A549 (cell line): Measurements from ENCODE around the gene ZNF532. TPM values are rescaled to one million over a fixed set of nuclear protein-coding genes. Genes with fewer than 3 reads are reported as not detected.

Experiments used
- ATAC-seq, 2 experiments: fragments of 200-7000 bp in 1 of 2; fragments of >200 bp in 1 of 2; cut with Nextera tagmentation in 1 of 2; cut with Tn5 transposase in 1 of 2; 3 replicates each; pipeline versions ENCODE4 v1.8.0 to v1.9.1; 2018 to 2020; ENCODE audit warnings: mild to moderate bottlenecking in 1 of 2, moderate library complexity in 1 of 2
- CTCF ChIA-PET: fragments of 300-600 bp; sonication (Branson Sonifier 250); formaldehyde crosslinking; extraction: SDS; loops from one replicate; lab custom pipeline; 2021; ENCODE audit warnings: antibody characterized with exemption, inconsistent platforms; lab: Yijun Ruan, JAX
- POLR2A ChIA-PET: fragments of 350-600 bp; formaldehyde crosslinking; extraction: SDS; loops from one replicate; lab custom pipeline; 2021; ENCODE audit warnings: antibody characterized with exemption, inconsistent platforms; lab: Yijun Ruan, JAX
- DNase-seq, 2 experiments: peaks; one replicate each; pipeline versions ENCODE4 v3.0.0 to v3.0.0-alpha.2; 2011 to 2016; ENCODE audit warnings: low read depth in 1 of 2, low spot score in 1 of 2
- FAIRE-seq: peaks from 2 replicates; lab custom pipeline; 2011; peaks lifted over from hg19 to GRCh38; lab: Jason Lieb, UNC
- H3K27ac ChIP-seq, 2 experiments: fragments of >200 bp; sonication (Bioruptor Twin); formaldehyde crosslinking; 3 replicates each; pipeline ENCODE4 v1.5.1; 2016 to 2017
- H3K4me1 ChIP-seq: fragments of >200 bp; sonication (Bioruptor Twin); formaldehyde crosslinking; 3 replicates; pipeline ENCODE4 v1.6.1; 2016
- H3K4me2 ChIP-seq: fragments of >200 bp; sonication (Bioruptor Twin); formaldehyde crosslinking; 3 replicates; pipeline ENCODE4 v1.6.1; 2016
- H3K4me3 ChIP-seq: fragments of >200 bp; sonication (Bioruptor Twin); formaldehyde crosslinking; 3 replicates; pipeline ENCODE4 v1.5.1; 2016
- H3K9me3 ChIP-seq: fragments of >200 bp; sonication (Bioruptor Twin); formaldehyde crosslinking; 3 replicates; pipeline ENCODE4 v1.6.1; 2016
- CBX2 ChIP-seq: fragments of 200-600 bp; sonication (generic); IDR thresholded peaks from 2 replicates; pipeline ENCODE4 v1.6.1; 2016; ENCODE audit warnings: low read depth, mild to moderate bottlenecking, borderline replicate concordance
- CHD4 ChIP-seq: fragments of 200-600 bp; sonication (generic); IDR thresholded peaks from 2 replicates; pipeline ENCODE4 v1.6.1; 2016; ENCODE audit warnings: antibody characterized with exemption, mild to moderate bottlenecking, borderline replicate concordance
- EHMT2 ChIP-seq: fragments of 200-600 bp; sonication (generic); IDR thresholded peaks from 2 replicates; pipeline ENCODE4 v1.6.1; 2016; ENCODE audit warnings: antibody characterized with exemption, low read depth, mild to moderate bottlenecking, moderate library complexity
- EP300 ChIP-seq, 2 experiments: fragments of >200 bp; sonication (Bioruptor Twin); formaldehyde crosslinking; IDR thresholded peaks; 2 replicates in 1 of 2; 3 replicates in 1 of 2; pipeline ENCODE4 v1.6.1; 2016 to 2017
- ESRRA ChIP-seq: fragments of 150-350 bp; IDR thresholded peaks from 2 replicates; pipeline ENCODE4 v1.6.1; 2014; ENCODE audit warnings: mild to moderate bottlenecking, low read length, borderline replicate concordance
- FOSL2 ChIP-seq, 2 experiments: fragments of 450-650 bp in 1 of 2; fragments of >200 bp in 1 of 2; sonication (Bioruptor Twin) in 1 of 2; formaldehyde crosslinking; IDR thresholded peaks; 2 replicates each; pipeline versions ENCODE4 v1.5.0 to v1.6.1; 2016 to 2020; ENCODE audit warnings: mild to moderate bottlenecking in 1 of 2, moderate library complexity in 1 of 2
- GATA3 ChIP-seq: IDR thresholded peaks from 2 replicates; pipeline ENCODE4 v1.6.1; 2012; ENCODE audit warnings: borderline replicate concordance
- HOXB5 ChIP-seq: fragments of 250-450 bp; sonication (Bioruptor Pico); IDR thresholded peaks from 2 replicates; pipeline ENCODE4 v1.5.0; 2020; ENCODE audit warnings: mild to moderate bottlenecking, moderate library complexity
- KDM1A ChIP-seq: fragments of 200-600 bp; sonication (generic); IDR thresholded peaks from 2 replicates; pipeline ENCODE4 v1.6.1; 2016; ENCODE audit warnings: low read depth, mild to moderate bottlenecking
- KDM5A ChIP-seq: fragments of 200-600 bp; sonication (generic); IDR thresholded peaks from 2 replicates; pipeline ENCODE4 v1.6.1; 2016; ENCODE audit warnings: antibody characterized with exemption, mild to moderate bottlenecking
- MAFK ChIP-seq: fragments of 450-650 bp; IDR thresholded peaks from 2 replicates; pipeline ENCODE4 v1.6.1; 2014; ENCODE audit not compliant: partially characterized antibody
- MYC ChIP-seq: IDR thresholded peaks from 2 replicates; pipeline ENCODE4 v1.6.1; 2012; ENCODE audit warnings: mild to moderate bottlenecking, inconsistent platforms, low read length, improper control_type of control experiment, borderline replicate concordance
- NPAS2 ChIP-seq: fragments of 250-450 bp; sonication (Bioruptor Pico); IDR thresholded peaks from 2 replicates; pipeline ENCODE4 v1.8.0; 2022; ENCODE audit warnings: mild to moderate bottlenecking, moderate library complexity, borderline replicate concordance
- RAD21 ChIP-seq, 2 experiments: fragments of >200 bp in 1 of 2; sonication (Bioruptor Twin) in 1 of 2; formaldehyde crosslinking in 1 of 2; IDR thresholded peaks in 1 of 2; conservative IDR thresholded peaks in 1 of 2; 2 replicates in 1 of 2; 3 replicates in 1 of 2; pipeline ENCODE4 v1.6.1; 2012 to 2018; ENCODE audit warnings: inconsistent platforms in 1 of 2
- RARB ChIP-seq: fragments of 250-450 bp; sonication (Bioruptor Pico); IDR thresholded peaks from 2 replicates; pipeline ENCODE4 v1.8.0; 2021; ENCODE audit warnings: mild to moderate bottlenecking, moderate library complexity
- RNF2 ChIP-seq: fragments of 200-600 bp; sonication (generic); IDR thresholded peaks from 2 replicates; pipeline ENCODE4 v1.6.1; 2016; ENCODE audit warnings: low read depth, mild to moderate bottlenecking, antibody characterized with exemption, moderate library complexity, borderline replicate concordance
- SREBF2 ChIP-seq: fragments of 450-650 bp; IDR thresholded peaks from 2 replicates; pipeline ENCODE4 v1.6.1; 2014; ENCODE audit warnings: mild to moderate bottlenecking, moderate library complexity
- TP53 ChIP-seq: fragments of 250-450 bp; sonication (Bioruptor Pico); IDR thresholded peaks from 2 replicates; pipeline ENCODE4 v1.5.0; 2021; ENCODE audit warnings: mild to moderate bottlenecking, moderate library complexity
- ZC3H11A ChIP-seq: fragments of 450-650 bp; IDR thresholded peaks from 2 replicates; pipeline ENCODE4 v1.6.1; 2014; ENCODE audit warnings: antibody characterized with exemption, mild to moderate bottlenecking
- ZFP36 ChIP-seq: fragments of 450-650 bp; IDR thresholded peaks from 2 replicates; pipeline ENCODE4 v1.6.1; 2014; ENCODE audit warnings: borderline replicate concordance; ENCODE audit not compliant: partially characterized antibody
- ZNF302 ChIP-seq: fragments of 250-450 bp; sonication (Bioruptor Pico); IDR thresholded peaks from 2 replicates; pipeline ENCODE4 v1.9.0; 2021; ENCODE audit warnings: inconsistent platforms, mild to moderate bottlenecking, moderate library complexity
- WGBS: methylation state at CpG from one replicate; pipeline ENCODE4 v1.1.6; 2017; ENCODE audit errors: missing lambda C conversion rate; 5-methylcytosine and 5-hydroxymethylcytosine counted together
- polyA plus RNA-seq, 4 experiments: library from polyadenylated mRNA; depleted of rRNA in 3 of 4; stranded (reverse); fragments of >200 nt; fragmentation: RNase III in 1 of 4; extraction: RNeasy Plus Mini Kit Qiagen cat#74134 plus additional on column Dnase treatment in 1 of 4; gene quantifications; 2 replicates in 3 of 4; 3 replicates in 1 of 4; pipeline ENCODE4 v1.2.3, GENCODE V29; 2011 to 2017
- TF ChIP-seq, protein P1 (sequence below): fragments of 200-600 bp; sonication (generic); IDR thresholded peaks from 2 replicates; pipeline ENCODE4 v1.6.1; 2016; ENCODE audit warnings: antibody characterized with exemption, mild to moderate bottlenecking, moderate library complexity
- TF ChIP-seq, protein P2 (sequence below): IDR thresholded peaks from 2 replicates; pipeline ENCODE4 v1.6.1; 2012; ENCODE audit warnings: low read depth, borderline replicate concordance
- TF ChIP-seq, protein P3 (sequence below): fragments of >200 bp; sonication (Bioruptor Twin); formaldehyde crosslinking; IDR thresholded peaks from 2 replicates; pipeline ENCODE4 v1.6.1; 2016
- TF ChIP-seq, protein P4 (sequence below): fragments of 450-650 bp; IDR thresholded peaks from 2 replicates; pipeline ENCODE4 v1.6.1; 2014; ENCODE audit warnings: antibody characterized with exemption
- TF ChIP-seq, protein P5 (sequence below): fragments of 150-350 bp; IDR thresholded peaks from 2 replicates; pipeline ENCODE4 v1.6.1; 2014; ENCODE audit warnings: low read depth, mild to moderate bottlenecking, low read length
- TF ChIP-seq, protein P6 (sequence below): fragments of 250-450 bp; sonication (Bioruptor Pico); IDR thresholded peaks from 2 replicates; pipeline ENCODE4 v1.5.0; 2020; ENCODE audit warnings: low read depth, mild to moderate bottlenecking, moderate library complexity

The ZNF532 gene
- polyA plus RNA-seq, 2 of the 4 experiments (the other 2 are of a cell fraction) = 26.8 to 64.6 TPM

DNA sequence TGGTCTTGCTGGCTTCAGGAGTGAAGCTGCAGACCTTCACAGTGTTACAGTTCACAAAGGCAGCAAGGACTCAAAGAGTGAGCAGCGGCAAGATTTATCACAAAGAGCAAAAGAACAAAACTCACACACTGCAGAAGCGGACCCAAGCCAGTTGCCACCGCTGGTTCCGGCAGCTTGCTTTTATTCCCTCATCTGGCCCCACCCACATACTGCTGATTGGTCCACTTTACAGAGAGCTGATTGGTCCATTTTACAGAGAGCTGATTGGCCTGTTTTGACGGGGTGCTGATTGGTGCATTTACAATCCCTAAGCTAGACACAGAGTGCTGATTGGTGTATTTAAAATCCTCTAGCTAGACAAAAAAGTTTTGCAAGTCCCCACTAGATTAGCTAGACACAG, 37.2 kb upstream of the ZNF532 start:
- CTCF ChIA-PET = interaction anchor here (0.8 kb wide), 1 partner anchor 10 kb away, joined by 3 read pairs; no protein-coding TSS in a partner anchor
- Histone ChIP-seq H3K4me1 (peaks cover 8% of the 10 kb centered on the region; the same call in 1 of the 3 replicates), H3K4me2 (no peak overlapping the region), H3K9me3 (no peaks in the 10 kb centered on the region), H3K27ac (no peak overlapping the region), H3K4me3 (no peak overlapping the region)
- ATAC-seq = no peak
- 97% methylated on average over 5 of the region's 5 CpGs for WGBS
- no peak for DNase-seq
- POLR2A ChIA-PET = no interaction called here
- TF ChIP-seq, protein P1, sequence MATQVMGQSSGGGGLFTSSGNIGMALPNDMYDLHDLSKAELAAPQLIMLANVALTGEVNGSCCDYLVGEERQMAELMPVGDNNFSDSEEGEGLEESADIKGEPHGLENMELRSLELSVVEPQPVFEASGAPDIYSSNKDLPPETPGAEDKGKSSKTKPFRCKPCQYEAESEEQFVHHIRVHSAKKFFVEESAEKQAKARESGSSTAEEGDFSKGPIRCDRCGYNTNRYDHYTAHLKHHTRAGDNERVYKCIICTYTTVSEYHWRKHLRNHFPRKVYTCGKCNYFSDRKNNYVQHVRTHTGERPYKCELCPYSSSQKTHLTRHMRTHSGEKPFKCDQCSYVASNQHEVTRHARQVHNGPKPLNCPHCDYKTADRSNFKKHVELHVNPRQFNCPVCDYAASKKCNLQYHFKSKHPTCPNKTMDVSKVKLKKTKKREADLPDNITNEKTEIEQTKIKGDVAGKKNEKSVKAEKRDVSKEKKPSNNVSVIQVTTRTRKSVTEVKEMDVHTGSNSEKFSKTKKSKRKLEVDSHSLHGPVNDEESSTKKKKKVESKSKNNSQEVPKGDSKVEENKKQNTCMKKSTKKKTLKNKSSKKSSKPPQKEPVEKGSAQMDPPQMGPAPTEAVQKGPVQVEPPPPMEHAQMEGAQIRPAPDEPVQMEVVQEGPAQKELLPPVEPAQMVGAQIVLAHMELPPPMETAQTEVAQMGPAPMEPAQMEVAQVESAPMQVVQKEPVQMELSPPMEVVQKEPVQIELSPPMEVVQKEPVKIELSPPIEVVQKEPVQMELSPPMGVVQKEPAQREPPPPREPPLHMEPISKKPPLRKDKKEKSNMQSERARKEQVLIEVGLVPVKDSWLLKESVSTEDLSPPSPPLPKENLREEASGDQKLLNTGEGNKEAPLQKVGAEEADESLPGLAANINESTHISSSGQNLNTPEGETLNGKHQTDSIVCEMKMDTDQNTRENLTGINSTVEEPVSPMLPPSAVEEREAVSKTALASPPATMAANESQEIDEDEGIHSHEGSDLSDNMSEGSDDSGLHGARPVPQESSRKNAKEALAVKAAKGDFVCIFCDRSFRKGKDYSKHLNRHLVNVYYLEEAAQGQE = no peak
- no peak for TF ChIP-seq FOSL2 (IDR thresholded peaks at IDR 0.05)
- TF ChIP-seq FOSL2 (CRISPR knock-in tag; IDR thresholded peaks at IDR 0.05) = no peak
- TF ChIP-seq, protein P2, sequence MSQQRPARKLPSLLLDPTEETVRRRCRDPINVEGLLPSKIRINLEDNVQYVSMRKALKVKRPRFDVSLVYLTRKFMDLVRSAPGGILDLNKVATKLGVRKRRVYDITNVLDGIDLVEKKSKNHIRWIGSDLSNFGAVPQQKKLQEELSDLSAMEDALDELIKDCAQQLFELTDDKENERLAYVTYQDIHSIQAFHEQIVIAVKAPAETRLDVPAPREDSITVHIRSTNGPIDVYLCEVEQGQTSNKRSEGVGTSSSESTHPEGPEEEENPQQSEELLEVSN = no peak
- TF ChIP-seq TP53 (CRISPR knock-in tag) = no peak
- TF ChIP-seq, protein P3, sequence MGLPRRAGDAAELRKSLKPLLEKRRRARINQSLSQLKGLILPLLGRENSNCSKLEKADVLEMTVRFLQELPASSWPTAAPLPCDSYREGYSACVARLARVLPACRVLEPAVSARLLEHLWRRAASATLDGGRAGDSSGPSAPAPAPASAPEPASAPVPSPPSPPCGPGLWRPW = no peak
- no peak for TF ChIP-seq ZNF302 (CRISPR knock-in tag)
- TF ChIP-seq NPAS2 = no peak
- no peak for TF ChIP-seq RNF2
- TF ChIP-seq, protein P4, sequence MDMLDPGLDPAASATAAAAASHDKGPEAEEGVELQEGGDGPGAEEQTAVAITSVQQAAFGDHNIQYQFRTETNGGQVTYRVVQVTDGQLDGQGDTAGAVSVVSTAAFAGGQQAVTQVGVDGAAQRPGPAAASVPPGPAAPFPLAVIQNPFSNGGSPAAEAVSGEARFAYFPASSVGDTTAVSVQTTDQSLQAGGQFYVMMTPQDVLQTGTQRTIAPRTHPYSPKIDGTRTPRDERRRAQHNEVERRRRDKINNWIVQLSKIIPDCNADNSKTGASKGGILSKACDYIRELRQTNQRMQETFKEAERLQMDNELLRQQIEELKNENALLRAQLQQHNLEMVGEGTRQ = no peak
- TF ChIP-seq EP300 (IDR thresholded peaks at IDR 0.05) = no peak
- no peak for TF ChIP-seq KDM1A
- TF ChIP-seq KDM5A = no peak
- TF ChIP-seq, protein P5, sequence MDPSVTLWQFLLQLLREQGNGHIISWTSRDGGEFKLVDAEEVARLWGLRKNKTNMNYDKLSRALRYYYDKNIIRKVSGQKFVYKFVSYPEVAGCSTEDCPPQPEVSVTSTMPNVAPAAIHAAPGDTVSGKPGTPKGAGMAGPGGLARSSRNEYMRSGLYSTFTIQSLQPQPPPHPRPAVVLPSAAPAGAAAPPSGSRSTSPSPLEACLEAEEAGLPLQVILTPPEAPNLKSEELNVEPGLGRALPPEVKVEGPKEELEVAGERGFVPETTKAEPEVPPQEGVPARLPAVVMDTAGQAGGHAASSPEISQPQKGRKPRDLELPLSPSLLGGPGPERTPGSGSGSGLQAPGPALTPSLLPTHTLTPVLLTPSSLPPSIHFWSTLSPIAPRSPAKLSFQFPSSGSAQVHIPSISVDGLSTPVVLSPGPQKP = no peak
- no peak for TF ChIP-seq ZC3H11A
- no peak for TF ChIP-seq CHD4
- TF ChIP-seq, all 56 proteins: peak for 0
- no peak for FAIRE-seq

DNA sequence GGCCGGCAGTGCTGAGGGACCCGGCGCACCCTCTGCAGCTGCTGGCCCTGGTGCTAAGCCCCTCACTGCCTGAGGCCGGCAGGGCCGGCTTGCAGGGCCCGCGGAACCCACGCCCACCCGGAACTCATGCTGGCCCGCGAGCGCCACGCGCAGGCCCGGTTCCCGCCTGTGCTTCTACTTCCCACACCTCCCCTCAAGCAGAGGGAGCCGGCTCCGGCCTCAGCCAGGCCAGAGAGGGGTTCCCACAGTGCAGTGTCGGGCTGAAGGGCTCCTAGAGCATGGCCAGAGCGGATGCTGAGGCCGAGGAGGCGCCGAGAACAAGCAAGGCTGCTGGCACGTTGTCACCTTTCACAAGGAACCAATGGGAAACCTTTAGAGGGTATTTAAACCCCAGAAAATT, 36.8 kb upstream of the ZNF532 start:
- H3K9me3 ChIP-seq = no peaks in the 10 kb centered on the region
- H3K4me3 ChIP-seq = no peak overlapping the region
- DNase-seq = no peak
- CTCF ChIA-PET = interaction anchor here (0.8 kb wide), 1 partner anchor 10 kb away, joined by 3 read pairs; no protein-coding TSS in a partner anchor
- no peak for FAIRE-seq
- H3K27ac ChIP-seq = no peak overlapping the region
- POLR2A ChIA-PET = no interaction called here
- WGBS = 95% methylated on average over 16 of the region's 24 CpGs
- H3K4me2 ChIP-seq = no peak overlapping the region
- ATAC-seq = no peak
- H3K4me1 ChIP-seq = peaks cover 8% of the 10 kb centered on the region; the same call in 1 of the 3 replicates
- TF ChIP-seq, protein P6, sequence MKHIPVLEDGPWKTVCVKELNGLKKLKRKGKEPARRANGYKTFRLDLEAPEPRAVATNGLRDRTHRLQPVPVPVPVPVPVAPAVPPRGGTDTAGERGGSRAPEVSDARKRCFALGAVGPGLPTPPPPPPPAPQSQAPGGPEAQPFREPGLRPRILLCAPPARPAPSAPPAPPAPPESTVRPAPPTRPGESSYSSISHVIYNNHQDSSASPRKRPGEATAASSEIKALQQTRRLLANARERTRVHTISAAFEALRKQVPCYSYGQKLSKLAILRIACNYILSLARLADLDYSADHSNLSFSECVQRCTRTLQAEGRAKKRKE (CRISPR knock-in tag) = no peak
- no peak for TF ChIP-seq CBX2
- TF ChIP-seq RAD21 (conservative IDR thresholded peaks at IDR 0.05 in 1 of 2, IDR thresholded peaks at IDR 0.05 in 1 of 2) = no peak
- no peak for TF ChIP-seq SREBF2
- no peak for TF ChIP-seq KDM1A
- TF ChIP-seq ZNF302 (CRISPR knock-in tag) = no peak
- TF ChIP-seq GATA3 = no peak
- TF ChIP-seq RARB (CRISPR knock-in tag) = no peak
- no peak for TF ChIP-seq HOXB5 (CRISPR knock-in tag)
- no peak for TF ChIP-seq ESRRA
- no peak for TF ChIP-seq ZFP36
- no peak for TF ChIP-seq EHMT2
- TF ChIP-seq MYC = no peak
- TF ChIP-seq MAFK = no peak
- no peak for TF ChIP-seq FOSL2 (IDR thresholded peaks at IDR 0.05)
- no peak for TF ChIP-seq FOSL2 (CRISPR knock-in tag; IDR thresholded peaks at IDR 0.05)
